ELR (cell line): ENCODE measurements around the gene TGM6.
"Not testable (repeated sequence)": the region's sequence is repeated elsewhere in the genome, so short reads cannot be mapped to it uniquely, and the experiment has no call there.

ENCODE experiments used
- DNase-seq: peaks from one replicate; pipeline ENCODE4 v3.0.0-alpha.2; 2015; ENCODE audit warnings: low read depth

The TGM6 gene

DNA sequence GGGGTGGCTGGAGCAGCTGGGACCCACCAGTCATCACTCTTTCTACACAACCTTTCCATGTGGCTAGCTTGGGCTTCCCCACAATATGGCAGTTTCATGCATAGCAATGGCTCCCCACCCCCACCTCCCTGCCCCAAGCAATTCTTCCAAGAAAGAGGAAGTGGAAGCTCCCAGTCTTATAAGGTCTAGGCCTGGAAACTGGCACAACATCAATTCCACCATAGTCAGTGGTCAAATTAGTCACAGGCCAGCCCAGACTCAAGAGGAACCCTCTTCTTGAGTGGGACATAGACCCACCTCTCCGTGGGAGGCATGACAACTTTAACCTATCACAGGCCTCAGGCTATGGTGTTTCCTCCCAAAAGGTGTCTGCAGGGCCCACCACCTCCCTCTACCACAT, 17.7 kb downstream of the TGM6 start:
- peak; percentile 24 for DNase-seq

DNA sequence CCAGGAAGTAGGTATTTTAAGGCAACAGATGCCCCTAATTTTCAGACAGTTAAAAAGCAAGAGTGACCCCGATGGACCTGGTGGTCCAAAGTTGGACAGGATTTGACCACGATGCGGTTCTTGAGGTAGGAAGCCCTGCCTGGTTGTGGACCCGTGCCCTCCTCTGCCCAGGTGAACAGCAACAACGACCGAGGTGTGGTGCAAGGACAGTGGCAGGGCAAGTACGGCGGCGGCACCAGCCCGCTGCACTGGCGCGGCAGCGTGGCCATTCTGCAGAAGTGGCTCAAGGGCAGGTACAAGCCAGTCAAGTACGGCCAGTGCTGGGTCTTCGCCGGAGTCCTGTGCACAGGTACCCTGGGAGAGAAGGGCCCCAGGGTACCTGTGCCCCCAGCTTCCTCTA, 18.7 kb downstream of the TGM6 start:
- no peak for DNase-seq

DNA sequence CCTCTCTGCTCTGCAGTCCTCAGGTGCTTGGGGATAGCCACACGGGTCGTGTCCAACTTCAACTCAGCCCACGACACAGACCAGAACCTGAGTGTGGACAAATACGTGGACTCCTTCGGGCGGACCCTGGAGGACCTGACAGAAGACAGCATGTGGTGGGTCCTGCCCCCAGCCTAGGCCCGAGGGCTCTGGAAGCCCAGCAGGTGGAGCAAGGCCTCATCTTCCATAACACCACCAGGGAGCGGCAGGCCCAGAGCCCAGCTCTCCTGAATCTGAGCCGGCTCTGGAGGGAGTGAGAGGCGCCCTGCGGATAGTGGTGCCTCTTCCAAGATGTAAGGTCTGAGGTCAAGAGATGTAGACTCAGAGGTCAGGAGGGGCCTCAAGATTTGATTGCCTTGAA, 19.6 kb downstream of the TGM6 start:
- no peak for DNase-seq

DNA sequence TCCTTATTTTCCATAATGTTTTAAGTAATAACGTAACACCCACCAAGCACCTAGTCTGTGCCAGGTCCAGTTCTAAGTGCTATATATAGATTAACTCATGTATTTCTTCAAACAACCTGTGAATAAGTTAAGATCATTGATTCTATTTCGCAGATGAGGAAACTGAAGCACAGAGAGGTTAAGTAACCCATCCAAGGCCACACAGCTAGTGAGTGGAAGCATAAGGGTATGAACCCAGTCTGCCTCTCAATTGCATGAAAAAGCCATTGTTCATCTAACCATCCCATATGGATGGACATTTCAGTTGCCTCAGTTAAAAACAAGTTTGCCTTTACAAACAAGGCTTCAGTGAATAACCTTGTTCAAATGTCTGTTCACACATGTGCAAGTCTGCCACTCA, 20.8 kb downstream of the TGM6 start:
- no peak for DNase-seq

DNA sequence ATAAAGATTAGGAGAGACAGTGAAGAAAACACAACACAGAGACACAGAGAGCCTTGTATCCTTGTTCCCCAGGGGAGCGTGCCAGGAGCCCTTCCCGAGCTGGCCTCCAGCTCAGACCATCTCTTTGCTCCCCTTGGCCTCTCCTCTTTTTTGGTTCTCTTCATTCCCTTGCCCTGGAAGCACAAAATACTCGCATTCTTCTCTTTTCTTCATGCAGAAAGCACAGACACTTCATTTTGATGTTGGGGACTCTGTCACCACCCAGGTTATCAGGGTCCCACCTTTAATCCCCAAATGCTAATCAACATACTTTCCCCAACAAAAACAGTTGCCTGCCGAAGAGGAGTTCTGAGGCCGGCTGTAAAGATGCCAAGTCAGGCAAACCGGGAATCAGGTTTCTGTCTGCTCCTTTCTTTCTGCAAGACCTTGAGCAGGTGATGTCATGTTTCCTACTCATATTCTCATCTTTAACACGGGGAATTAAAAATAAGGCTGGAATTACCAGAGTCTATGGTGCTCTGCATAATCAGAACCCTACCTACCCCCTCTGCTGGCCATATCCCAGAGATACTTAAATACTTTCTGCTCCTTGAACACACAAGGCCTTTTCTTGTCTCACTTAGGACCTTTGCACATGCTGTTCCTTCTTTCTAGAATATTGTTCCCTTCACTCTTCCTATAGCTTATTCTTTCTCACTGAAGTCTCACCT, 21.7 kb downstream of the TGM6 start:
- DNase-seq: peak; percentile 69

DNA sequence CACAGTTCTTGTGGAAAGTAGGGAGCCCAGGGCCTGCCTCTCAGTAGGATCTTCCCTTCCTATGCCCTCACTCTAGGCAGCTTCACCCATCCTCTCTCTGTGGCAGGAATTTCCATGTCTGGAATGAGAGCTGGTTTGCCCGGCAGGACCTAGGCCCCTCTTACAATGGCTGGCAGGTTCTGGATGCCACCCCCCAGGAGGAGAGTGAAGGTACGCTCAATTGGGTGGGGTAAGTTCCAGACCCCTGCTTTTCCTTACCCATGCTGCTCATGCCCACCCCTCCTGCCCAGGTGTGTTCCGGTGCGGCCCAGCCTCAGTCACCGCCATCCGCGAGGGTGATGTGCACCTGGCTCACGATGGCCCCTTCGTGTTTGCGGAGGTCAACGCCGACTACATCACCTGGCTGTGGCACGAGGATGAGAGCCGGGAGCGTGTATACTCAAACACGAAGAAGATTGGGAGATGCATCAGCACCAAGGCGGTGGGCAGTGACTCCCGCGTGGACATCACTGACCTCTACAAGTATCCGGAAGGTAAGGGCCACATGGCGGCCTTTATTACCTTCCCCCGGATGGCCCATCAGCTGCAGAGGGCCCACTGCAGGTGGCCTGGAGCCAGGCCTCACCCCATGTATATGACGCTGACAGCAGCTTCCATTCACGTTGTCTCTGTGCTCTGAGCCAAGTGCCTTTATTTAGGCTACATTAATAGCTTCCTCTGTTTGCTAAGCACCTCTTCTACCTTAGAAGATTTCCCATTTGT, 22.8 kb downstream of the TGM6 start:
- DNase-seq: no peak

DNA sequence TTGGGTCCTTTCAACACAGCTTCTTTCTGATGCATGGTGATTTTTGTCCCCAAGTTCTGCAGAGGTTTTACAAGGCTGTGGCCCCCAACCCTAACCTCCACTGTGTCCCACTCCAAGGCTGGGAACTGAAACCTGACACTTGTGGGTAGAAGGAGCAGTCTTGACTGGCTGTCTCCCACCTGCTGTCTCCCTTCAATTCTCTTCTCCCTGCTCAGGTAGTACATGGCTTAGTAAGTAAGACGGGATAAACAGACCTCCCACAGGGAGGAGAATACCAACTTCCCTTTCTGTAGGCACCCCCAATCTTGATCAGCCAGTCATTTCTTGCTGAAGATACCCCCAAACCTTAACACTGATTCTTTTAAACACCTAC, 25.0 kb downstream of the TGM6 start:
- no peak for DNase-seq

DNA sequence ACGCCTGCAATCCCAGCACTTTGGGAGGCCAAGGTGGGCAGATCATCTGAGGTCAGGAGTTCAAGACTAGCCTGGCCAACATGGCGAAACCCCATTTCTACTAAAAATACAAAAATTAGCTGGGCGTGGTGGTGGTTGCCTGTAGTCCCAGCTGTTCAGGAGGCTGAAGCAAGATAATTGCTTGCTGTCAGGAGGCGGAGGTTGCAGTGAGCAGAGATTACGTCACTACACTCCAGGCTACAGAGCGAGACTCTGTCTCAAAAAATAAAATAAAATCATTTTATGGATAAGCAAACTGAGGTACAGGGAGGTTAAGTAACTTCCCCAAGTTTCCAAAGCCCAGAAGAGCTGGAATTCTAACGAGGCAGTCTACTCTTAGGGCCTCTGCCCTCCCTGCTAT, 26.7 kb downstream of the TGM6 start:
- not testable (repeated sequence) for DNase-seq

DNA sequence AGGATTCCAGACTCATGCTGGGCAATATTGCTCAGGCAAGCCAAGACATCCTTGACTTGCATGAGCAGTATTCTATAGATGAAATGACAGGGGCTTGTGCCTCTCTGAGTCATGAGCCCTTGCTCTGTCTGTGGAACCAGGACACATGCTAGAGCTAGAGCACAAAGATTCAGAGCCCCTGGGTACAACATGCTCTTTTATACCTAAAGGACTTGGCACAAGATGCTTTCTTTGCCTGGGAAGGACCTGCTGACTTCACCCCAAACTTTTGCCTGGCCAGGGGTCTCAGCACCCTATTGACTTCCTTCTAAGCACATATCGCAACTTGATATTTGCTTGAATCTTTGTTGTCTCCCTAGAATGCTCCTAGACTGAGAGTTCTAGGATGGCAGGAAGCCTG, 27.4 kb downstream of the TGM6 start:
- no peak for DNase-seq

DNA sequence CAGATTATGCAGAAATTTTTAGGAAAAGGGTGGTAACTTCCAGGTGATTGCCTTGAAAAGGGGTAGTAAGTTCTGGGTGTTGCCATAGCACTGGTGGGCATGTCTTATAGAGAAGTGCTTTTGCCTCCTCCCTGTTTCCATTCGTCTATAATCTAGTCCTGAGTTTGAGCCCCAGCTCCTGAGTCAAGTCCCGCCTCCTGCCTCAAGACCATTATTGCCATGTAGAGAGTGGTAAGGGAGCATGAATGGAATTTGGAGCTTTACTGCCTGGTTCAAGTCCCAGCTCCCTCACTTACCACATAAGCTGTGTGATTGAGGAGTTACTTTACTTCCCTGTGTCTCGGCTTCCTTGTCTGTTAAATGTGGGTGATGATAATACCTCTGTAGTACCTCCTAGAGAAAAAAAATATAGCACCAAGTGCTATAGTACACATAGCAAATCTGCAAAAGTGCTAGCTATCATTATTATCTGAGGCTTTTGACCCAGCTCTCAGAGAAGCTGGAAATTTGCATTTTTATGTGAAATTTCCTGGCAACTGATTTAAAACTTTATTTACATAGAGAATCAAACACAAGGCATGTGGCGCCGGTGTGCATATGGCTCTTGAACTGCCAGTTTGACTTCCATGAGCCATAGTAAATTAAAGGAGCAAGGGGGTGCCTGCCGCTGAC, 36.0 kb downstream of the TGM6 start:
- no peak for DNase-seq

DNA sequence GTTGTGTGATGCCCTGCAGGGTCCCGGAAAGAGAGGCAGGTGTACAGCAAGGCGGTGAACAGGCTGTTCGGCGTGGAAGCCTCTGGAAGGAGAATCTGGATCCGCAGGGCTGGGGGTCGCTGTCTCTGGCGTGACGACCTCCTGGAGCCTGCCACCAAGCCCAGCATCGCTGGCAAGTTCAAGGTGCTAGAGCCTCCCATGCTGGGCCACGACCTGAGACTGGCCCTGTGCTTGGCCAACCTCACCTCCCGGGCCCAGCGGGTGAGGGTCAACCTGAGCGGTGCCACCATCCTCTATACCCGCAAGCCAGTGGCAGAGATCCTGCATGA, 36.5 kb downstream of the TGM6 start:
- DNase-seq: no peak

DNA sequence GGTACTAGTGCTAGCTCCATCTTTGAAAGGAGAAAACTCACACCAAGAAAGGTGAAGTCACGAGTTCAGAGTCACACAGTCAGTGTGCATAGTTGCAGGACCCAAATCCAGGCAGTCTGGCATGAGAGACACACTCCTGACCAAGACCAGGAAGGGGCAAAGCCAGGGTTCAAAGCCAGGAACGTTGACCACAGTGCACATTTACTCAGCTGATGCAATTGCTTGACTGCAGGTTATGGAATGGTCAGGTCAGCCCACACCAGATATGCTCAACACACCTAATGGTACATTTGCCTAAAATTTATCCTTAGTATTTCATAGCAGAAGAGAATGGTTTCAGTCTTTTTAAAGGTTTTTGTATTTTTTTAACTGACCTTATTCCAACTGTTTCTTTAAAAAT, 37.7 kb downstream of the TGM6 start:
- DNase-seq: no peak

DNA sequence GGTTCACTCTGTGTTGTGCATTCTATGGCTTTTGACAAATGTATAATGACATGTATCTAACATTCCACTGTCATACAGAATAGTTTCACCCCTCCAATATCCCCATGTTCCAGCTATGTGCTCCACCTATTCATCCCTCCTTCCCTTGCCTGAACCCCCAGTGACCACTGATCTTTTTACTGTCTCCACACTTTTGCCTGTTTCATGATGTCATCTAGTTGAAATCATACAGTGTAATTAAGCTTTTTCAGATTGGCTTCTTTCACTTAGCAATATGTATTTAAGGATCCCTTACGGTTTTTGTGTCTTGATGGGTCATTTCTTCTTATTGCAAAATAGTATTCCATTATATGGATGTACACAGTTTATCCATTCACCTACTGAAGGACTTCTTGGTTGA, 39.8 kb downstream of the TGM6 start:
- no peak for DNase-seq

DNA sequence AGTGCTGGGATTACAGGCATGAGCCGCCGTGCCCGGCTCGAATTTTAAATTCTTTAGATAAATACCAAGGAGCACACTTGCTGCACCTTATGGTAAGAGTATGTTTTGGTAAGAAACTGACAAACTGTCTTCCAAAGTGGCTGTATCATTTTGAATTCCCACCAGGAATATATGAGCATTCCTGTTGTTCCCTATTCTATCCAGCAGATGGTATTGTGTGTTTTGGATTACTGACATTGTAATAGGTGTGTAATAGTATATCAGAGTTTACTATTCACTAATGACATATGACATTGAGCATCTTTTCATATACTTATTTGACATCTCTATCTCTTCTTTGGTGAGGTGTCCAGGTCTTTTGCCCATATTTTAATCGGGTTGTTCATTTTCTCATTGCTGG, 40.5 kb downstream of the TGM6 start:
- DNase-seq: peak; percentile 33

DNA sequence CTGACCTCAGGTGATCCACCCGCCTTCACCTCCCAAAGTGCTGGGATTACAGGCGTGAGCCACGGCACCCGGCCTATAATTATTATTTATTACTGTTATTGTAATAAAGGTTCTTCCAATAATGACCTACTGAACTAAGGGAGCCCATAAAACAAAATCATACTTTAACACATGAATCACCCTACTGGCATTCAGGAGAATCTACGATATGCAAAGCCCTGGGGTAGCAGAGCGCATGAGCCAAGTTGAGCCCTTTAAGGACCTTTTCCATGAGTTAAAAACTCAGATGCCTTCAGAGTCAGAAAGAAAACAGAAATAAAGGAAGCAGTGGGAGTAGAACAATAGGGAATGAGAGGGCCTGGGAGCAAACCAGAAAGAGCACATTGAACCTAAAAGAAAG, 48.4 kb downstream of the TGM6 start:
- peak; percentile 26 for DNase-seq

DNA sequence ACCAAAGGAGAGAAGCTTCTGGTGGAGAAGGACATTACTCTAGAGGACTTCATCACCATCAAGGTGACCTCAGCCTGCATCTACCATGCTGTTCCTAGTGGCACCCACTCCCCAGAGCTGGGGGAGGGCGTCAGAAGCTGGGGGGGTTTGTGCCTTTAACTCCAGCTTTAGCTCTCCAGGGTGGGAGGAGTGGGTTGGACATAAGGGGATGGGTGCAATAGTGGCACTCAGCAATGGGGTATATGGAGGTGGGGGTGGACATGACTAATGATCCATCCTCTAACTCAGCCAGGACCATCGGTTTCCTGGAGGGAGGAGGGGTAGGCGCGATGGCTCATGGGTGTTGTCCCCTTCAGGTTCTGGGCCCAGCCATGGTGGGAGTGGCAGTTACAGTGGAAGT, 49.8 kb downstream of the TGM6 start:
- no peak for DNase-seq

DNA sequence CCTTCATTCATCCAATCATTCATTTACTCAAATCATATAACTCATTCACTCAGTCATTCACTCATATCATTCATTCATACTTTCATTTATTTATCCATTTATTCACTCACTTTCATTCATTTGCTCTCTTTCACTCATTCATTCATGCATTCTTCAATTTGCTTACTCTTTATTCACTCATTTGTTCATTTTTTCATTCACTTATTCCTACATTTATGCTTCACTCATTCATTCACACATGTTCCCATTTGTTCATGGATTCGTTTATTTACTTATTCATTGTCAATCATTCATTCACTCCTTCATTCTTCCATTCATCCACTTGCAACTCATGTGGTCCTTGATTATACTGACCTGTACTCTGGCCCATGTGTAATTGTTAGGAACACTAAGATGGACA, 50.5 kb downstream of the TGM6 start:
- no peak for DNase-seq

DNA sequence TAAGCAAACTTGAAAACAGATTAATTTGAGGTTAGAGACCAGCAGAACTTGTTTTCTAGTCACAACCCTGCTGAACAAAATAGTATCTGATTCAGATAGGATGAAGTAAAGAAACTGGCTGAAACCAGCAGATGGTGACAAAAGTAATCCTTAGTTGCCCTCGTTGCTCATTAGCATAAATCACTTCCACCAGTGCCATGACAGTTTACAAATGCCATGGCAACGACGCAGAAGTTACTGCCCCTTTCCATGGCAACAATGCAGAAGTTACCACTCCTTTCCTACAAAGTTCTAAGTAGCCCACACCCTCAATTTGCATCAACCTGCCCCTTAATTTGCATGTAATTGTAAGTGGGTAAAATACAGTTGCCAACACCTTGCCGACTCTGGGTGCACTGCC, 66.1 kb downstream of the TGM6 start:
- no peak for DNase-seq

DNA sequence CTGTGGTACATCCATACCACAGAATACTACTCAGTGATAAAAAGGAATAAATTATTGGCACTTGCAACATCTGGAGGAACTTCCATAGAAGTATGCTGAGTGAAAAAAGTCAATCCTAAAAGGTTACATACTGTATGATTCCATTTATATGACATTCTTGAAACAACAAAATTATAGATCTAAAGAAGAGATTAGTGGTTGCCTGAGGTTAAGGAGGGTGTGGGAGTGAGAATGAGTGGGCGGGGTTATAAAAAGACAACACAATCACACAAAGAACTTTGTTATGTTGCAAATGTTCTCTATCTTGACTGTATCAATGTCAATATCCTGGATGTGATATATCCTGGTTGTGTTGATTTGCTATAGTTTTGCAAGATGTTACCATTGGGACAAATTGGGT, 68.7 kb downstream of the TGM6 start:
- no peak for DNase-seq

DNA sequence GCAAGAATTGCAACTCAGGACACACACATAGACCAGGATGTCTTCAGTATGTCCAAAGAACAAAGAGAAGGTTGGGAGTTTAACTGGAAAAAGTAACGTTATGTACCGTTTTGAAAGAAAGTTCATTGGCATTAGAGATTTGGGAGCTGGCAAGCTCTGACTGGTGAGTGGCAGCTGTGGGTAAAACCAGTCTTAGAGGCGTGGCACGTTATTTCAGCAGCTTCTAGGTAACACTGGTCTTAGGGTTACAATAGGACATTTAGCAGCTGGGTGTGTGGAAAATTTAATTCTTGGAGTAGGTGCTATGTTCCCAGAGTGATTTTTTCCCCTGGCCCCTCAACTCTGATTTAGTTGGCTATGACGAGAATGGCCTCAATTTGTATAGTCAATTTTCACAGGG, 70.7 kb downstream of the TGM6 start:
- DNase-seq: no peak

DNA sequence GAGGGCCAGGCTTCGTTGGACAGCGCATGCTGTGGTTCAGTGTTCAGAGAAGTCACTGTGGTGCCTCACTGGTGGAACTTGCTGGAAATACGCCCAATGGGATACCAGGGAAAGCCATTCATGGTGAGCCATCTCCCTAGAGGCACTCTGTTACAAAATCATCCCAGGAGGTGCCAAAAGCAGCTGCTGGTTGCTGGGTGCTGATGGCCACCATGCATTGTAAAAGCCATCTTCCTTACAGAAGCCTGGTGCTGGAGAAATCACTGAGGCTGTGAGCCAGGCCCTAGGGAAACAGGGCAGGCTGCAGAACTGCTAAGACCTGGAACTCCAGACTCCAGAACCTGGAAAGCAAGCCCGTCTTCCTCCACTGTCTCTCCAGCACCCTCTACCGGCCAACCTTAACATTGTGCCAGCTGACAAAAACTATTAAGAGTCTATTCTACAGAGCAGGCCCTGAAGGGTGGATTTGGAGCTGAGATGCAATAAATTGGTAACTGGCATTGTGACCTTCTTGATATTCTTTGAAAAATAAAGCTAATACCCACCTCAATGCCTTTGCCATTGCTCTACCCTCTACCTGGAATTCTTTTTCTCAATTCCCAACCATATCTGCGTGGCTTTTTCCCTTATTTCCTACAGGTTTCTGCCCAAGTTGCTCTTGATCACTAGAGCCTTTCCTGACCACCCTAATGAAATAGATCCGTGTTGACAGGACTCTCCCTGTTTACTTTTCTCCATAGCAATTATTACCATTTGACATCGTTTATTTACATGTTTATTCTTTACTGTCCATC, 71.4 kb downstream of the TGM6 start:
- peak; percentile 74 for DNase-seq

DNA sequence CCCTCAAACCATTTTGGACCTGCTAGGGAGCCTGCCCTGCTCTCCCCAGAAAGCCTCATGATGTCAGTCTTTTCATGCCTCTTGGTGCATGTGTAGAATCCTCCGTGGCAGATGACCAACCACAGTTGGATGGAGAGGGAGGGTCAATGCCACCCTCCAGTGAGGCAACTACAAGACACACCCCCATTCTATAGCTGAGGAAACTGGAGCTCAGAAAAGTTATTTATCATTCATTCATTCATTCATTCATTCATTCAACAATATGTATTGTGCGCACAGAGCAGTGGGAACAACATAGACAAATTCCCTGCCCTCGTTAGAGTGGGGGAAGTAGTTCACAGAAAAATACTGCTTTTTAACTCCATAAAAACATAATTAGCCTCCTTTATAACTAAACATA, 73.1 kb downstream of the TGM6 start:
- DNase-seq: no peak
